ENCODE data around the gene FMN1. TPM values are rescaled to one million over a fixed set of nuclear protein-coding genes. Genes with fewer than 3 reads are reported as not detected.

FMN1 gene
- total RNA-seq, 1 experiment from 2014 or later = 4.5 TPM

- no peaks in the 10 kb centered on the region for H3K36me3 Mint-ChIP-seq
- no peak overlapping the region for H3K4me3 Mint-ChIP-seq
- peaks cover 25% of the 10 kb centered on the region for H3K27me3 Mint-ChIP-seq (ENCODE audit: low read depth)
- POLR2A ChIA-PET = no interaction called here
- no peak overlapping the region for H3K27ac Mint-ChIP-seq
- ATAC-seq (no peak), DNase-seq (ENCODE audit: low spot score) (no peak)
- CTCF ChIA-PET = interaction anchor here (1.4 to 4.1 kb wide), 2 partner anchors 17 to 242 kb away, joined by 4 to 25 read pairs; no protein-coding TSS in a partner anchor
- TF ChIP-seq ESRRA (CRISPR knock-in tag; IDR thresholded peaks at IDR 0.05; ENCODE audit: borderline replicate concordance) (no peak), GRHL2 (CRISPR knock-in tag; IDR thresholded peaks at IDR 0.05; ENCODE audit: insufficient replicate concordance, severe bottlenecking) (no peak), HMGA2 (CRISPR knock-in tag; IDR thresholded peaks at IDR 0.05) (peak; percentile 54; the same call in 1 of the 2 replicates)
- H3K4me1 Mint-ChIP-seq = peaks cover 39% of the 10 kb centered on the region
- H3K9me3 Mint-ChIP-seq = no peaks in the 10 kb centered on the region
Measured at GRCh38 chr15:33198541-33198940, 4.0 kb upstream of the FMN1 start.

- Mint-ChIP-seq H3K27ac (no peak overlapping the region), H3K4me1 (peaks cover 47% of the 10 kb centered on the region)
- CTCF ChIA-PET = interaction anchor here (1.3 kb wide), 1 partner anchor 19 kb away, joined by 3 read pairs; no protein-coding TSS in a partner anchor
Measured at GRCh38 chr15:33197636-33198035, 3.1 kb upstream of the FMN1 start.

More at GRCh38 chr15:33197636-33198035, 3.1 kb upstream of the FMN1 start:
- Mint-ChIP-seq H3K4me3 (no peak overlapping the region), H3K9me3 (no peaks in the 10 kb centered on the region), H3K36me3 (no peaks in the 10 kb centered on the region), H3K27me3 (ENCODE audit: low read depth) (peaks cover 32% of the 10 kb centered on the region)
- TF ChIP-seq ATF1 (CRISPR knock-in tag; IDR thresholded peaks at IDR 0.05) = no peak
- no peak for TF ChIP-seq CTCF (IDR thresholded peaks at IDR 0.05)
- TF ChIP-seq ATF3 (CRISPR knock-in tag; conservative IDR thresholded peaks at IDR 0.05) = no peak
- TF ChIP-seq GRHL2 (CRISPR knock-in tag; IDR thresholded peaks at IDR 0.05; ENCODE audit: insufficient replicate concordance, severe bottlenecking) = no peak
- no peak for TF ChIP-seq HMGXB4 (CRISPR knock-in tag; IDR thresholded peaks at IDR 0.05)
- TF ChIP-seq FOXK1 (CRISPR knock-in tag; IDR thresholded peaks at IDR 0.05) = no peak
- no peak for TF ChIP-seq SP1 (CRISPR knock-in tag; conservative IDR thresholded peaks at IDR 0.05)
- no peak for TF ChIP-seq TCF7 (CRISPR knock-in tag; IDR thresholded peaks at IDR 0.05; ENCODE audit: low read depth)
- TF ChIP-seq ZNF396 (CRISPR knock-in tag; IDR thresholded peaks at IDR 0.05; ENCODE audit: borderline replicate concordance) = no peak
- TF ChIP-seq TEAD4 (CRISPR knock-in tag; IDR thresholded peaks at IDR 0.05) = no peak
- TF ChIP-seq ZNF532 (CRISPR knock-in tag; IDR thresholded peaks at IDR 0.05; ENCODE audit: borderline replicate concordance) = no peak
- no peak for TF ChIP-seq PREB (CRISPR knock-in tag; IDR thresholded peaks at IDR 0.05; ENCODE audit: borderline replicate concordance)
- TF ChIP-seq PRDM15 (CRISPR knock-in tag; IDR thresholded peaks at IDR 0.05) = no peak
- no peak for TF ChIP-seq EMX1 (CRISPR knock-in tag; IDR thresholded peaks at IDR 0.05)
- no peak for TF ChIP-seq NFE2L1 (CRISPR knock-in tag; IDR thresholded peaks at IDR 0.05)
- no peak for TF ChIP-seq NR3C1 (CRISPR knock-in tag; conservative IDR thresholded peaks at IDR 0.05; ENCODE audit: low read depth)
- TF ChIP-seq MYBL2 (CRISPR knock-in tag; IDR thresholded peaks at IDR 0.05) = no peak
- no peak for TF ChIP-seq KAT7 (CRISPR knock-in tag; IDR thresholded peaks at IDR 0.05; ENCODE audit: borderline replicate concordance)
- TF ChIP-seq ZNF416 (CRISPR knock-in tag; IDR thresholded peaks at IDR 0.05) = no peak
- ATAC-seq (no peak), DNase-seq (ENCODE audit: low spot score) (no peak)
- POLR2A ChIA-PET = no interaction called here
